HG02678 (cell line): ENCODE data around the gene ERI2.

ENCODE experiments used
- ATAC-seq: cut with Tn5 transposase; IDR thresholded peaks from one replicate; pipeline ENCODE4 v1.9.1; 2021; ENCODE audit warnings: mild to moderate bottlenecking, moderate library complexity; ENCODE audit not compliant: unreplicated experiment

ERI2 gene

GRCh38 chr16:20806168-20807050 is at the start of gene ERI2, which contains the start of gene REXO5:
ERI2 (minus strand) TSS chr16:20806472; CDS start chr16:20806430, 42 bp downstream.
REXO5 (plus strand) TSS chr16:20806527; CDS start chr16:20806954, 427 bp downstream.
- ATAC-seq = peak; percentile 84

GRCh38 chr16:20854963-20855362 is 48.7 kb upstream of the ERI2 start:
- no peak for ATAC-seq

- no peak for ATAC-seq
Measured at GRCh38 chr16:20853981-20854620, 47.8 kb upstream of the ERI2 start.

- no peak for ATAC-seq
Measured at GRCh38 chr16:20853143-20853542, 46.9 kb upstream of the ERI2 start.

GRCh38 chr16:20851601-20852000 is 45.3 kb upstream of the ERI2 start:
- no peak for ATAC-seq

GRCh38 chr16:20850981-20851380 is 44.7 kb upstream of the ERI2 start:
- no peak for ATAC-seq

GRCh38 chr16:20849589-20850390 is 43.5 kb upstream of the ERI2 start:
- no peak for ATAC-seq

- ATAC-seq = no peak
Measured at GRCh38 chr16:20847550-20847949, 41.3 kb upstream of the ERI2 start.

GRCh38 chr16:20846551-20846950 is 40.3 kb upstream of the ERI2 start:
- ATAC-seq = no peak

- ATAC-seq = no peak
Measured at GRCh38 chr16:20846030-20846429, 39.8 kb upstream of the ERI2 start.

GRCh38 chr16:20844588-20844987 is 38.3 kb upstream of the ERI2 start:
- ATAC-seq = no peak

- ATAC-seq = no peak
Measured at GRCh38 chr16:20844054-20844453, 37.8 kb upstream of the ERI2 start.

- no peak for ATAC-seq
Measured at GRCh38 chr16:20839504-20839903, 33.2 kb upstream of the ERI2 start.

GRCh38 chr16:20838240-20838639 is 32.0 kb upstream of the ERI2 start:
- ATAC-seq = no peak

- no peak for ATAC-seq
Measured at GRCh38 chr16:20833086-20833485, 26.8 kb upstream of the ERI2 start.

GRCh38 chr16:20830372-20830771 is 24.1 kb upstream of the ERI2 start:
- no peak for ATAC-seq

GRCh38 chr16:20829536-20829935 is 23.3 kb upstream of the ERI2 start:
- ATAC-seq = no peak

GRCh38 chr16:20826039-20826566 is 19.8 kb upstream of the ERI2 start:
- no peak for ATAC-seq

- ATAC-seq = no peak
Measured at GRCh38 chr16:20822521-20823325, 16.5 kb upstream of the ERI2 start.

GRCh38 chr16:20821682-20822081 is 15.4 kb upstream of the ERI2 start:
- no peak for ATAC-seq
